ENCODE results near the gene SV2B. TPM values are rescaled to one million over a fixed set of nuclear protein-coding genes. Genes with fewer than 3 reads are reported as not detected.
A peak's percentile ranks its signal among the peaks of the same experiment; 100 is the strongest.

The SV2B gene
- total and polyA plus RNA-seq, 8 donors = 0.53 to 11.3 (median 5.2) TPM

GRCh38 chr15:91268510-91268909 lies 168.5 kb downstream of the SV2B start:
- FAIRE-seq (no peak), ATAC-seq (no peak), DNase-seq (no peak)
- TF ChIP-seq, protein P1, sequence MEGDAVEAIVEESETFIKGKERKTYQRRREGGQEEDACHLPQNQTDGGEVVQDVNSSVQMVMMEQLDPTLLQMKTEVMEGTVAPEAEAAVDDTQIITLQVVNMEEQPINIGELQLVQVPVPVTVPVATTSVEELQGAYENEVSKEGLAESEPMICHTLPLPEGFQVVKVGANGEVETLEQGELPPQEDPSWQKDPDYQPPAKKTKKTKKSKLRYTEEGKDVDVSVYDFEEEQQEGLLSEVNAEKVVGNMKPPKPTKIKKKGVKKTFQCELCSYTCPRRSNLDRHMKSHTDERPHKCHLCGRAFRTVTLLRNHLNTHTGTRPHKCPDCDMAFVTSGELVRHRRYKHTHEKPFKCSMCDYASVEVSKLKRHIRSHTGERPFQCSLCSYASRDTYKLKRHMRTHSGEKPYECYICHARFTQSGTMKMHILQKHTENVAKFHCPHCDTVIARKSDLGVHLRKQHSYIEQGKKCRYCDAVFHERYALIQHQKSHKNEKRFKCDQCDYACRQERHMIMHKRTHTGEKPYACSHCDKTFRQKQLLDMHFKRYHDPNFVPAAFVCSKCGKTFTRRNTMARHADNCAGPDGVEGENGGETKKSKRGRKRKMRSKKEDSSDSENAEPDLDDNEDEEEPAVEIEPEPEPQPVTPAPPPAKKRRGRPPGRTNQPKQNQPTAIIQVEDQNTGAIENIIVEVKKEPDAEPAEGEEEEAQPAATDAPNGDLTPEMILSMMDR (IDR thresholded peaks at IDR 0.05) = no peak
- Histone ChIP-seq H3K27ac (no peak overlapping the region), H3K4me1 (no peaks in the 10 kb centered on the region), H3K9me3 (no peaks in the 10 kb centered on the region), H3K27me3 (peaks cover 0 to 4% (median 0%) of the 10 kb centered on the region in 4 donors), H3K4me3 (no peak overlapping the region), H3K36me3 (no peaks in the 10 kb centered on the region)
- 72 to 81% methylated on average over 11 of the region's 11 CpGs for WGBS, 2 donors
- intact Hi-C loops (cut with DNase I) = loop anchor here in 1 of 3 donors (5.0 kb wide), 1 partner anchor 216 kb away; no protein-coding TSS in a partner anchor

DNA sequence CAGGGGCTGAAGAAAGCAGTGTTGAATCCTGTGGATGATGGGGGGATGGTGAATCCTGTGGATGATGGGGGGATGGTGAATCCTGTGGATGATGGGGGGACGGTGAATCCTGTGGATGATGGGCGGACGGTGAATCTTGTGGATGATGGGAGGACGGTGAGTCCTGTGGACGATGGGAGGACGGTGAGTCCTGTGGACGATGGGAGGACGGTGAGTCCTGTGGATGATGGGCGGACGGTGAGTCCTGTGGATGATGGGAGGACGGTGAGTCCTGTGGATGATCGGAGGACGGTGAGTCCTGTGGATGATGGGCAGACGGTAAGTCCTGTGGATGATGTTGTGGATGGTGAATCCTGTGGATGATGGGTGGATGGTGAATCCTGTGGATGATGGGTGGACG lies 170.7 kb downstream of the SV2B start:
- Histone ChIP-seq H3K4me1 (no peaks in the 10 kb centered on the region), H3K36me3 (no peaks in the 10 kb centered on the region), H3K27me3 (peaks cover 0 to 4% (median 0%) of the 10 kb centered on the region in 4 donors), H3K27ac (no peak overlapping the region), H3K9me3 (no peaks in the 10 kb centered on the region), H3K4me3 (no peak overlapping the region)
- no peak for FAIRE-seq
- ATAC-seq = no peak
- WGBS, 2 donors = 60 to 78% methylated on average over 15 of the region's 15 CpGs
- TF ChIP-seq, protein P1 (IDR thresholded peaks at IDR 0.05) = no peak
- intact Hi-C loops (cut with DNase I) = loop anchor here in 1 of 3 donors (10.0 kb wide), 1 partner anchor 216 kb away; no protein-coding TSS in a partner anchor
- no peak for DNase-seq

GRCh38 chr15:91271565-91272153 lies 171.6 kb downstream of the SV2B start:
- WGBS, 2 donors = 7 to 11% methylated on average over 8 of the region's 8 CpGs

DNA sequence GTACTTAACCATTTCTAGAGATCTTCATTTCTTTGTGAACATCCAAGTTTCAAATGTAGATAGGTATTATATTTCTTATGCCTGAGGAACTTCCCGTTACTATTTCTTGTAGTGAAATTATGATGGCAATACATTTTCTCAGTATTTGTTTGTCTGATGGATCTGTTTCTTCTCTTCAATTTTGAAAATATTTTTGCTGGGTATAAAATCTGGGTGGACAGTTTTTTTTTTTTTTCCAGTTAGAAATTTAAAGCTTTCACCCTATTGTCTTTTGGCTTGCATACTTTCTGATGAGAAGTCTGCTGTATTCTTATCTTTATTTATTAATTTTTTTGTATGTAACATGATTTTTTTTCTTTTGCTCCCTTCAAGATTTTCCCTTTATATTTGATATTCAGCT lies 175.8 kb downstream of the SV2B start:
- WGBS, 2 donors = 96 to 97% methylated on average over 1 of the region's 1 CpG
- no peaks in the 10 kb centered on the region for H3K9me3 ChIP-seq
- H3K27ac ChIP-seq = no peak overlapping the region
- TF ChIP-seq, protein P1 (IDR thresholded peaks at IDR 0.05) = no peak
- ATAC-seq (no peak), FAIRE-seq (no peak), DNase-seq (no peak)
- no peaks in the 10 kb centered on the region for H3K4me1 ChIP-seq
- no peaks in the 10 kb centered on the region for H3K36me3 ChIP-seq
- H3K27me3 ChIP-seq = peaks cover 0 to 4% (median 0%) of the 10 kb centered on the region in 4 donors
- H3K4me3 ChIP-seq = no peak overlapping the region
- intact Hi-C loops (cut with DNase I) = loop anchor here in 1 of 3 donors (10.0 kb wide), 1 partner anchor 221 kb away; no protein-coding TSS in a partner anchor

More at GRCh38 chr15:91271565-91272153, 171.6 kb downstream of the SV2B start:
- Histone ChIP-seq H3K27ac (no peak overlapping the region), H3K4me3 (no peak overlapping the region), H3K4me1 (no peaks in the 10 kb centered on the region), H3K9me3 (no peaks in the 10 kb centered on the region), H3K36me3 (no peaks in the 10 kb centered on the region), H3K27me3 (peaks cover 0 to 4% (median 0%) of the 10 kb centered on the region in 4 donors)
- TF ChIP-seq, protein P1 (IDR thresholded peaks at IDR 0.05) = peak; percentile 66 to 75 (median 70)
- intact Hi-C loops (cut with DNase I) = loop anchor here in 1 of 3 donors (10.0 kb wide), 1 partner anchor 217 kb away; no protein-coding TSS in a partner anchor
- DNase-seq (peak in 4 of 6 donors; percentile 23 to 62 (median 30)), FAIRE-seq (peak; percentile 94), ATAC-seq (peak; percentile 53 to 92 (median 87))

DNA sequence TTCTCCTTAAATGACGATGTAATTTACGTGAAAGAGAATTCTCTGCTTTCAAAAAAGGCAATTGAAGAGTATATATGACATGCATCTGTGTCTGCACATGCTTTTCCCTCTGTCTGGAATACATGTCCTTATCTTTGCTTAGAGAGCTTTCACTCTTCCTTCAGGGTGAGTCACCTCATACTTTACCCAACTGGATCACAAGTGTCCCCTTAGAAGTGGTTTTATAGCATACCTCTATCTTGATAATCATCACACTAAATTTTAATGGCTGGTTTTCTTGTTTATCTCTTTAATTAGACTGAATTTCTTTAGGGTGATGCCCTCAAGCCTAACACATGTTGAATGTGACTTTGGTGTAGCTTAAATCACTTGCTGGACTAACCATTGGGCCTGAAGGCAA lies 178.9 kb downstream of the SV2B start:
- ATAC-seq = no peak
- Histone ChIP-seq H3K27me3 (no peaks in the 10 kb centered on the region), H3K36me3 (no peaks in the 10 kb centered on the region), H3K27ac (no peak overlapping the region), H3K9me3 (no peaks in the 10 kb centered on the region), H3K4me3 (no peak overlapping the region), H3K4me1 (no peaks in the 10 kb centered on the region)
- no peak for DNase-seq
- intact Hi-C loops (cut with DNase I) = loop anchor here in 1 of 3 donors (10.0 kb wide), 1 partner anchor 224 kb away; no protein-coding TSS in a partner anchor
- FAIRE-seq = no peak
- WGBS, 2 donors = 81 to 94% methylated on average over 2 of the region's 2 CpGs
- TF ChIP-seq, protein P1 (IDR thresholded peaks at IDR 0.05) = no peak
